Panc1 (cell line): ENCODE measurements around the gene LIX1. TPM values are rescaled to one million over a fixed set of nuclear protein-coding genes. Genes with fewer than 3 reads are reported as not detected.

ENCODE experiments used
- ATAC-seq: fragments of 200-7000 bp; cut with Tn5 transposase; 2 replicates; pipeline ENCODE4 v1.9.1; 2020; ENCODE audit warnings: mild to moderate bottlenecking, moderate library complexity
- BruUV-seq: library from RNA; stranded (reverse); fragments of 400-500 nt; replicated peaks from 2 replicates; lab custom pipeline; 2021; lab: Mats Ljungman, UMichigan
- CTCF ChIA-PET: fragments of 300-600 bp; sonication (Branson Sonifier 250); formaldehyde crosslinking; loops from one replicate; lab custom pipeline; 2022; ENCODE audit warnings: antibody characterized with exemption; lab: Charles Lee
- POLR2A ChIA-PET: fragments of 300-600 bp; sonication (Branson Sonifier 250); formaldehyde crosslinking; loops from one replicate; lab custom pipeline; 2022; ENCODE audit warnings: antibody characterized with exemption; lab: Charles Lee
- DNase-seq: peaks from one replicate; pipeline ENCODE4 v3.0.0-alpha.2; 2010; ENCODE audit warnings: low read depth, low spot score
- H3K27ac ChIP-seq: 2 replicates; pipeline ENCODE4 v1.5.1; 2011; ENCODE audit warnings: mild to moderate bottlenecking, low read length, inconsistent platforms
- H3K27me3 ChIP-seq: fragments of 200-500 bp; sonication (Bioruptor generic); 2 replicates; pipeline ENCODE4 v1.6.0; 2014; ENCODE audit warnings: low read length, inconsistent platforms; ENCODE audit not compliant: control insufficient read depth, insufficient read depth
- H3K36me3 ChIP-seq: fragments of 200-500 bp; sonication (Bioruptor generic); 2 replicates; pipeline ENCODE4 v1.5.1; 2014; ENCODE audit warnings: inconsistent platforms, mild to moderate bottlenecking, low read length, moderate library complexity; ENCODE audit not compliant: control insufficient read depth, insufficient read depth
- H3K4me1 ChIP-seq: 2 replicates; pipeline ENCODE4 v1.5.1; 2011; ENCODE audit warnings: inconsistent platforms, mild to moderate bottlenecking, low read length, moderate library complexity; ENCODE audit not compliant: control insufficient read depth, insufficient read depth
- H3K4me3 ChIP-seq, 2 experiments: 2 replicates each; pipeline ENCODE4 v1.5.1; 2011 to 2012; ENCODE audit warnings: low read depth in 2 of 2, low read length in 2 of 2, mild to moderate bottlenecking in 2 of 2, inconsistent platforms in 1 of 2, moderate library complexity in 1 of 2
- H3K9me3 ChIP-seq: fragments of 200-500 bp; sonication (Bioruptor generic); 2 replicates; pipeline ENCODE4 v1.5.1; 2014; ENCODE audit warnings: low read depth, mild to moderate bottlenecking, inconsistent platforms, low read length, moderate library complexity; ENCODE audit not compliant: control insufficient read depth, insufficient read depth
- CTCF ChIP-seq: fragments of 450-650 bp; IDR thresholded peaks from 2 replicates; pipeline ENCODE4 v1.5.1; 2017; ENCODE audit warnings: mild to moderate bottlenecking
- POLR2AphosphoS5 ChIP-seq: IDR thresholded peaks from 2 replicates; pipeline ENCODE4 v1.6.1; 2012; ENCODE audit warnings: mild to moderate bottlenecking, low read depth, low read length, moderate library complexity
- REST ChIP-seq, 2 experiments: IDR thresholded peaks; 2 replicates each; pipeline ENCODE4 v1.6.1; 2011 to 2012; ENCODE audit warnings: low read depth in 2 of 2, control low read depth in 1 of 2, low read length in 1 of 2, mild to moderate bottlenecking in 1 of 2, moderate library complexity in 1 of 2; ENCODE audit not compliant: insufficient read depth in 1 of 2
- SIN3A ChIP-seq: IDR thresholded peaks from 2 replicates; pipeline ENCODE4 v1.6.1; 2012; ENCODE audit warnings: low read depth, mild to moderate bottlenecking, low read length, moderate library complexity, borderline replicate concordance; ENCODE audit not compliant: insufficient read depth
- TCF7L2 ChIP-seq: IDR thresholded peaks from 2 replicates; pipeline ENCODE4 v1.6.1; 2011; ENCODE audit warnings: mild to moderate bottlenecking, low read depth, low read length, inconsistent platforms
- in situ Hi-C: cut with HindIII; loops from 2 replicates; pipeline ENCODE4 v1.10.0; 2016; ENCODE audit warnings: low sequenced_read_pairs, low pct_unique_long_range_greater_than_20kb
- intact Hi-C: fragments of 100-400 bp; cut with micrococcal nuclease; formaldehyde crosslinking; loops from one replicate; pipeline ENCODE4 v1.10.0; 2022; ENCODE audit not compliant: unreplicated experiment
- total RNA-seq: library from RNA; stranded (reverse); gene quantifications from one replicate; pipeline ENCODE4 v1.2.1, GENCODE V29; 2021; ENCODE audit not compliant: unreplicated experiment

Gene LIX1
- total RNA-seq, 1 experiment from 2014 or later: not detected

GRCh38 chr5:97047076-97047475 is 95.3 kb downstream of the LIX1 start:
- in situ Hi-C loops: no loop called here
- no peaks in the 10 kb centered on the region; the same call in 1 of the 2 replicates for H3K27me3 ChIP-seq
- POLR2A ChIA-PET: no interaction called here
- BruUV-seq: no TSS peak
- H3K36me3 ChIP-seq: no peaks in the 10 kb centered on the region
- intact Hi-C loops: loop anchor here (10.0 kb wide), 1 partner anchor 98 kb away; the partner anchor contains the start of gene LIX1
- no peak overlapping the region for H3K4me3 ChIP-seq
- no peaks in the 10 kb centered on the region for H3K4me1 ChIP-seq
- TF ChIP-seq TCF7L2 (no peak), CTCF (no peak), POLR2AphosphoS5 (no peak), REST (IDR thresholded peaks at IDR 0.05; ENCODE audit: insufficient read depth in 1 of 2, low read depth in 2 of 2, low read length in 1 of 2) (no peak), SIN3A (no peak)
- DNase-seq (no peak), ATAC-seq (no peak)
- CTCF ChIA-PET: no interaction called here
- no peaks in the 10 kb centered on the region for H3K9me3 ChIP-seq
- H3K27ac ChIP-seq: no peak overlapping the region

GRCh38 chr5:97046270-97046982 is 96.0 kb downstream of the LIX1 start:
- ChIA-PET POLR2A (interaction anchor here (0.7 kb wide), 1 partner anchor 118 kb away, joined by 3 read pairs; no protein-coding TSS in a partner anchor), CTCF (no interaction called here)
- no peaks in the 10 kb centered on the region for H3K4me1 ChIP-seq
- DNase-seq: no peak
- no peak for ATAC-seq
- no peaks in the 10 kb centered on the region for H3K36me3 ChIP-seq
- BruUV-seq: no TSS peak
- no peaks in the 10 kb centered on the region; the same call in 1 of the 2 replicates for H3K27me3 ChIP-seq
- intact Hi-C loops (loop anchor here (10.0 kb wide), 1 partner anchor 98 kb away; the partner anchor contains the start of gene LIX1), in situ Hi-C loops (no loop called here)
- no peak overlapping the region for H3K27ac ChIP-seq
- H3K9me3 ChIP-seq: no peaks in the 10 kb centered on the region
- no peak overlapping the region for H3K4me3 ChIP-seq
- TF ChIP-seq CTCF (peak; percentile 15; the same call in 1 of the 2 replicates), SIN3A (no peak)
